Effector memory CD4-positive, alpha-beta T cell (primary cell): Measurements from ENCODE around the gene C1QB.

Experiments
- DNase-seq, 3 donors: peaks; one replicate each; pipeline ENCODE4 v3.0.0-alpha.2; 2020
- H3K27ac ChIP-seq: 2 replicates; pipeline ENCODE4 v1.7.0; 2013; ENCODE audit warnings: mild to moderate bottlenecking, low read length, moderate library complexity; ENCODE audit not compliant: insufficient read depth, poor library complexity, severe bottlenecking
- H3K27me3 ChIP-seq: replicated peaks from 2 replicates; pipeline ENCODE4 v1.7.0; 2013; ENCODE audit warnings: mild to moderate bottlenecking, low read length; ENCODE audit not compliant: insufficient read depth, control insufficient read depth, poor library complexity, severe bottlenecking
- H3K36me3 ChIP-seq: 2 replicates; pipeline ENCODE4 v1.7.0; 2013; ENCODE audit warnings: mild to moderate bottlenecking, low read length, moderate library complexity; ENCODE audit not compliant: control insufficient read depth, insufficient read depth
- H3K4me1 ChIP-seq: 2 replicates; pipeline ENCODE4 v1.7.0; 2013; ENCODE audit warnings: low read length, mild to moderate bottlenecking; ENCODE audit not compliant: control insufficient read depth, insufficient read depth, poor library complexity, severe bottlenecking
- H3K4me3 ChIP-seq: 2 replicates; pipeline ENCODE4 v1.7.0; 2013; ENCODE audit warnings: low read length, low read depth, mild to moderate bottlenecking; ENCODE audit not compliant: insufficient read depth, poor library complexity, severe bottlenecking
- H3K9me3 ChIP-seq: 2 replicates; pipeline ENCODE4 v1.7.0; 2013; ENCODE audit warnings: mild to moderate bottlenecking, low read length, moderate library complexity; ENCODE audit not compliant: control insufficient read depth
- total RNA-seq, 3 donors: gene quantifications; one replicate each; lab custom pipeline; 2026; lab: John Stamatoyannopoulos, UW

The C1QB gene, protein sequence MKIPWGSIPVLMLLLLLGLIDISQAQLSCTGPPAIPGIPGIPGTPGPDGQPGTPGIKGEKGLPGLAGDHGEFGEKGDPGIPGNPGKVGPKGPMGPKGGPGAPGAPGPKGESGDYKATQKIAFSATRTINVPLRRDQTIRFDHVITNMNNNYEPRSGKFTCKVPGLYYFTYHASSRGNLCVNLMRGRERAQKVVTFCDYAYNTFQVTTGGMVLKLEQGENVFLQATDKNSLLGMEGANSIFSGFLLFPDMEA
- 0 reads per million in 3 donors for total RNA-seq

DNA sequence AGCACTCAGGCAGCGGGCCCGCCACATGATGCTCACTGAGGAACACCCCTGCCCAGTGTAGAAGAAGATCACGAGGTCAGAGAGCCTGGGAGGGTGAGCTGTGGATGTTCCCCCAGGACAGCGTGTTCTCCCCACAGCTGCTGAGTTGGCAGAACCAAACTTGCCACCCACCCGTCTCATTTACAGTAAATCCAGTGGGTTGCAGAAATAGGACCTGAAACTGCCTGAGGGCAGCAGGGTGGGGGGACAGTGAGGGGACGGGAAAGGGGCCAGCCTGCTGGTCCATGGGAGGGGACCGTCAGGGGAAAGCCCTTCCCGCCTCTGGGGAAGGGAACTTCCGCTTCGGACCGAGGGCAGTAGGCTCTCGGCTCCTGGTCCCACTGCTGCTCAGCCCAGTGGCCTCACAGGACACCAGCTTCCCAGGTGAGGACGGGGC lies at the start of gene C1QB:
C1QB (plus strand) TSS at position 356 of the 436 bp plus-strand sequence. CDS start 6,227 bp downstream, outside the sequence.
- H3K9me3 ChIP-seq = no peaks in the 10 kb centered on the region
- H3K27me3 ChIP-seq = no peaks in the 10 kb centered on the region
- no peak for DNase-seq
- no peaks in the 10 kb centered on the region for H3K4me1 ChIP-seq
- no peaks in the 10 kb centered on the region for H3K36me3 ChIP-seq
- no peak within 1 kb of the TSS for H3K27ac ChIP-seq
- H3K4me3 ChIP-seq = no peak within 1 kb of the TSS

DNA sequence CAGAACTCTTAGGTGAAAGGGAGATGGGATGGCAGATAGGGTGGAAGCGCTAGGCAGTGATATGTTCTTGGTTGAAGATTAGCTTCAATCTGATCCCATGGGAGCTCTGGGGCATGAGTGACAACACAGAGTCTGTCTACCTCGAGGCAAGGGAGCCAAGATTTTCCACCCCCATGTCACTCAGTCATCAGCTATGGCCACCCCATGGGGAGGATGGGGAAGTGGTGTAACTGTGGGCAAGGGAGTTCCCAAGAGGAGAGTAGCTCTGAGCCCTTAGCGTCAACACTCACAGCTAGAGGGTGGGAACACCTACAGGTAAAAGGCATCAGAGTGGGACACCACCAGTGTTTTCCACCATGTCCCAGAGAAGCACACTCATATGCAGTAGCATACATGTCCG lies 46.9 kb upstream of the C1QB start:
- Histone ChIP-seq H3K9me3 (no peaks in the 10 kb centered on the region), H3K27me3 (peaks cover 7% of the 10 kb centered on the region), H3K4me3 (no peak overlapping the region), H3K4me1 (no peaks in the 10 kb centered on the region), H3K27ac (no peak overlapping the region), H3K36me3 (no peaks in the 10 kb centered on the region)
- DNase-seq = no peak

DNA sequence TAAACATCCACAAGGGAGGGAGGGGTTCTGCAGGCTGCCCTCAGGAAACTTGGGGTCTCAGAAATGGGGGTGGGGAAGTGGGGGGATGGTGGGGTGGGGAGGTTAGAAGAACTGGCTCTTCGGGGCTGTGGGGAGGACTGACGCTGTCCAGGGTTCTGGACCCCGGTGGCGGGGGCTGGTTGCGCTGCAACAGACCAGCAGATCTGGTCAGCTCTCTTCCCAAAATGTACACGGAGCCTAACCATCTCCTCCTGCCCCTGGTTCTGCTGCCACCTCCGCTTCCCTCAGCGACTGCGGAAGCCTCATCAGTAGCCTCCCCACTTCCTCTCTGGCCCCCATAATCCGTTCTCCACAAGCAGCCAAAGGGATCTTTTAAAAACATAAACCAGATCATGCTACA lies 45.9 kb upstream of the C1QB start:
- H3K36me3 ChIP-seq = no peaks in the 10 kb centered on the region
- H3K27me3 ChIP-seq = peaks cover 14% of the 10 kb centered on the region
- no peak for DNase-seq
- no peak overlapping the region for H3K27ac ChIP-seq
- no peaks in the 10 kb centered on the region for H3K9me3 ChIP-seq
- H3K4me1 ChIP-seq = no peaks in the 10 kb centered on the region
- no peak overlapping the region for H3K4me3 ChIP-seq

DNA sequence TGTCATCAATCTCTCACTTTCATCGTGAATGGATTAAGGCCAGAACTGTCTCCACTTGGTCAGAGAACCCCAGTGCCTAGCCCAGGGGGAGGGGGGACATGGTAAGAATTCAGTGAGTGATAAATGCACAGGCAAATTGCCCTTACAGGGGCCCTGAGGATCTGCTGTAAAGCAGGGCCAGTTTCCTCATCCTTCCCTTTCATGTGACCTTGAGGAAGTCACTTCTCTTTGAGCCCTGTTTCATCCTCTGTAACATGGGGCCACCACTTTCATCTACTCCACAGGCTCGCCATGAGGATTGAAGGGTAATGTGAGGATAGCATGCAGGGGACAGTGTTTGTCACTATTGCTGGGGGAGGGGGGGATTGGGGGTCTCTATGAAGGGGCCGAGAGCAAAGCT lies 44.7 kb upstream of the C1QB start:
- peaks cover 14% of the 10 kb centered on the region for H3K27me3 ChIP-seq
- no peaks in the 10 kb centered on the region for H3K9me3 ChIP-seq
- H3K27ac ChIP-seq = no peak overlapping the region
- no peak overlapping the region for H3K4me3 ChIP-seq
- DNase-seq = no peak
- no peaks in the 10 kb centered on the region for H3K4me1 ChIP-seq
- no peaks in the 10 kb centered on the region for H3K36me3 ChIP-seq

DNA sequence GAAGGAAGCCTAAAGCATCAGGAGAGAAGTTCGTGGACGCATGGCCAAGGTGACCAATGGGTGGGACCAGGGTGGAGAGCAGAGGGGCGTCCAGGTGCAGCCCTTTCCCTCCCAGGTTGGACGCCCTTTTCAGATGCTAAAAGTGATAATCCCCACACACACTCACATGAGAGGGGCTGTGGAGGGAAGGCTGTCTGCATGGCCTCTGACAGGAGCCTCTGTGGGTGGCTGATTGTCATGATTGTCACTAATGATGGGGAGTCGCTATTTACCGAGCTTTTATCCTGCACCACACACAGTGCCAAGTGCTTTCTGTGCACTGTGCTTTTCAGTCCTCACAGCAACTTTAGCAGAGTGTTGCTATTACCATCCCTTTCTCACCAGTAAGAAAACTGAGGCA lies 43.7 kb upstream of the C1QB start:
- Histone ChIP-seq H3K27ac (no peak overlapping the region), H3K27me3 (peaks cover 14% of the 10 kb centered on the region), H3K4me3 (no peak overlapping the region), H3K4me1 (no peaks in the 10 kb centered on the region), H3K9me3 (no peaks in the 10 kb centered on the region), H3K36me3 (no peaks in the 10 kb centered on the region)
- DNase-seq = no peak

DNA sequence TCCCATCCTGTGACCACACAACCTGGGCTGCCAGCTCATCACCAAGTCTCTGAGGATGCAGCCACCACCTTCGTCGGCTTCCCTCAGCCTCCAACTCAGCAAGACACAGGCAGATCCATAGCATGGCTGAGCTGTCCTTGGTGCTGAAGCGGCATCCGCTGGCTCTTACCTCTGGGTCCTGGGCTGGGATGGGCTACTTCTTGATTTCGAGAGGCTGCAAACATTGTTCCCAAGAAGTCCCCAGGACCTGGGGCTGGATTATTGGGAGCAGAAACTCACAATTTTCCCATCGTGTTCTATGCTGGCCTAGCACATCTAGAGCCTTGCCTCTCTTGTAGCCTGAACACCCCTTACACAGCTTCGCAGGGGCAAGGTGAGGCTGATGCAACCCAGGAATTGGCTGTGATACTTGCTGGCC lies 41.5 kb upstream of the C1QB start:
- Histone ChIP-seq H3K36me3 (no peaks in the 10 kb centered on the region), H3K9me3 (no peaks in the 10 kb centered on the region), H3K4me1 (no peaks in the 10 kb centered on the region), H3K4me3 (no peak overlapping the region), H3K27me3 (peaks cover 10% of the 10 kb centered on the region), H3K27ac (no peak overlapping the region)
- no peak for DNase-seq

DNA sequence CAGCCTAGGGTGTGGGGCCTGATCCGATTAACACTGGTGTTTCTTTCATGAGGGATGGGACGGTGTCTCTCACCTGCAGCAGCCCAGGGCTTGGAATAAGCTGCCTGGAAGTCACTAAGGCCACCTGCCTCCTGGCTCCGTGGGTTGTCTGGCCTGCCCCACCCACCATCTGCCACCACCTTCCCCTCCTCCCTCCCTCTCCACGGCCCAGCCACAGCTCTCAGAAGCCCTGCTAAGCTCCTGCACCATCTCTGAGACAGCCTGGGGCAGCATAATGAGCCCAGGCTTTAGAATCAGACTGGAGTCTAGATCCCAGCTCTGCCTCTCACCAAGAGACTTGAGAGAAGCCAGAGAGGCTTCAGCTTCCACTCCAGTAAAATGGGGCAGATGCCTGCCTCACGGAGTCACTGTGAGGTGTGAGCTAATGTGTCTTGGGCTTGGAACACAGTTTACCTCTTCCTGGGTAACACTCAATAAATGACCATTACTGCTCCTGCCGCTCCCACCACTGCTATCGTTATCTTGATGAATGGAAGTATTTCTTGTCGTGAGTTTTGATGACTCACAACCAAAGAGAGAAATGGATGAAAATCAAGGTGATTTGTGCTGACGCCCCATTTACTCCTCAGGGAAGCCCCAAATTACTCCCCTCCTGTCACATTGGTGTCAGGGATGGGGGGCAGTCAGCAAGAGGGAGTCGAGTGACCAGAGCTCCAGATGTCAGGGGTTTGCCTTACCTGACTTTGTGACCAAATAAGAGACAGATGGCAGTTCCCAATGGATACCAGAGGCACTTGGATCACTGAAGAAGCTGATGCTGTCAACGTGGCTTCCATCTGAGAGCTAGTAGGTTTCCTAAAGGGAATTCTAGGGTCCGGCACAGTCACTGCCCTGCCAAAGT lies 40.1 kb upstream of the C1QB start:
- no peak overlapping the region for H3K27ac ChIP-seq
- no peak for DNase-seq
- H3K27me3 ChIP-seq = peaks cover 10% of the 10 kb centered on the region
- no peaks in the 10 kb centered on the region for H3K4me1 ChIP-seq
- no peaks in the 10 kb centered on the region for H3K9me3 ChIP-seq
- H3K4me3 ChIP-seq = no peak overlapping the region
- H3K36me3 ChIP-seq = no peaks in the 10 kb centered on the region

DNA sequence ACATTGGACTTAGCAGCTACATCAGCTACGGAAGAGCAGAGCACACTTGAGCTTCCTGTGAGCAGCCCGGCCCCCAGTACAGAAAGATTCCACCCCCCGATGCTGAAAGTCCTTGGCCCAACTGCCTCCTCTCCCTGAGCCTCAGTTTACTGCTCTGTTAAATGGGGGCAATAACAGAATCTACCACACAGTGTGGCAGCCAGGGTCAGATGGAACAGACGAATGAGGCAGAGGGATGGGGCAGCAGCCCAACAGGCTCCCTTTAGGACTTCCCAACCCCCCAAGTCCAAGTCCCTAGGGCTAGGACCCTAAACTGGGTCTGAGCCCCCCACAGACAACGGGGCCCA lies 39.5 kb upstream of the C1QB start:
- Histone ChIP-seq H3K9me3 (no peaks in the 10 kb centered on the region), H3K4me1 (no peaks in the 10 kb centered on the region), H3K27ac (no peak overlapping the region), H3K27me3 (peaks cover 10% of the 10 kb centered on the region), H3K4me3 (no peak overlapping the region), H3K36me3 (no peaks in the 10 kb centered on the region)
- DNase-seq = no peak

DNA sequence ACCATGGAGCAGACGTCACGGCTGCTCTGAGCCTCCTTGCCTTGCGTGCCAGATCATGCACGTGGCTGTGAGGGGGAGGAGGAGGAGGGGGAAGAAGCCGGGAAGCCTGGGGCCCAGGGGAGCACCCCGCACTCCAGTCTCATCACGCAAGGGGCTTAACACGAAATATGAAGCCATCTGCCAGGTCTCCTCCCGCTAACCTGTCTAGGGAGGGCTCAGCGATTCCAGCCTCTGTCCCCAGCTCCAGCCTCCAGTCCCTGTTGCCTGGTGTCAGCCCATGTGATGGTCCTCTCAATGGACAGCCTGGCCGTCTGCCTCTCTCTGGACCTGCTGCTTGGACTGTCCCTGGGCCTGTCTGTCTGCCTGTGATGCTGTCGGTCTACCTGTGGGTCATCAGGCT lies 39.1 kb upstream of the C1QB start:
- Histone ChIP-seq H3K9me3 (no peaks in the 10 kb centered on the region), H3K36me3 (no peaks in the 10 kb centered on the region), H3K4me1 (no peaks in the 10 kb centered on the region), H3K27ac (no peak overlapping the region), H3K4me3 (no peak overlapping the region), H3K27me3 (peaks cover 10% of the 10 kb centered on the region)
- no peak for DNase-seq

DNA sequence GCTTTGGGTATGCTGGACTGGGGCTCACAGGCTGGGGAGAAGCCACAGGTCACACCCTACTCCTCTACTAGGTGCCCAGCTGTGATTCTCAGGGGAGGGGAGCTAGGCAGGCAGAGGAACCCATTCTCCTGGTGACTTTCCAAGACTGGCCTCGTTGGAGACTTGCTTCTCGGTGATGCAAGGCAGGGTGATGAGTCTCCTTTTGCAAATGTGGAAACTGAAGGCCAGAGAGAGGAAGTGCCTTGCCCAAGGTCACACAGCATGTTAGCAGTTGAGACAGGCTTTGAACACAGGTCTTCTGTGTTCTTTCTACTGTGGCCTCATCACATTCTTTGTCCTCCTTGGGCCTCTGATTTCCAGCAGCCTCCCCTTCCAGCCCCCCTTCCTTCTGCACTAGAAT lies 37.1 kb upstream of the C1QB start:
- no peak overlapping the region for H3K27ac ChIP-seq
- no peak overlapping the region for H3K4me3 ChIP-seq
- no peaks in the 10 kb centered on the region for H3K9me3 ChIP-seq
- peaks cover 8% of the 10 kb centered on the region for H3K27me3 ChIP-seq
- no peaks in the 10 kb centered on the region for H3K36me3 ChIP-seq
- H3K4me1 ChIP-seq = no peaks in the 10 kb centered on the region
- DNase-seq = no peak
